Pericardium fibroblast (primary cell): Measurements from ENCODE around the gene PPP1R2. TPM values are rescaled to one million over a fixed set of nuclear protein-coding genes. Genes with fewer than 3 reads are reported as not detected.

Experiments
- total RNA-seq: library from RNA; depleted of rRNA; stranded (reverse); fragments of >200 nt; gene quantifications from 2 replicates; pipeline ENCODE4 v1.2.3, GENCODE V29; 2015

The PPP1R2 gene
- 18.6 and 49.7 TPM in 2 replicates for total RNA-seq

GRCh38 chr3:195542698-195543499 lies at the start of gene PPP1R2:
Gene PPP1R2, minus strand, starts transcription at chr3:195543325. Its CDS starts 300 bp downstream, at chr3:195543025.

GRCh38 chr3:195583831-195584542 lies 40.9 kb upstream of the PPP1R2 start, which contains the start of gene APOD:
Gene APOD, minus strand, starts transcription at chr3:195583940. Its CDS starts 4,479 bp downstream, at chr3:195579461.

Other genes starting within 250 kb of the PPP1R2 start
- gene ACAP2, start 100.3 kb downstream of the PPP1R2 start, total RNA-seq, result 29.4 and 33.4 TPM in 2 replicates
- gene APOD, start 40.6 kb upstream of the PPP1R2 start, total RNA-seq, result 21.1 and 33.1 TPM in 2 replicates
- gene MUC20, start 177.7 kb upstream of the PPP1R2 start, total RNA-seq, result 0.26 TPM in 1 of 2 replicates, not detected in the other